Measurements from ENCODE around the gene CTDSPL.
"Not testable (repeated sequence)": the region's sequence is repeated elsewhere in the genome, so short reads cannot be mapped to it uniquely, and the experiment has no call there.

Gene CTDSPL

DNA sequence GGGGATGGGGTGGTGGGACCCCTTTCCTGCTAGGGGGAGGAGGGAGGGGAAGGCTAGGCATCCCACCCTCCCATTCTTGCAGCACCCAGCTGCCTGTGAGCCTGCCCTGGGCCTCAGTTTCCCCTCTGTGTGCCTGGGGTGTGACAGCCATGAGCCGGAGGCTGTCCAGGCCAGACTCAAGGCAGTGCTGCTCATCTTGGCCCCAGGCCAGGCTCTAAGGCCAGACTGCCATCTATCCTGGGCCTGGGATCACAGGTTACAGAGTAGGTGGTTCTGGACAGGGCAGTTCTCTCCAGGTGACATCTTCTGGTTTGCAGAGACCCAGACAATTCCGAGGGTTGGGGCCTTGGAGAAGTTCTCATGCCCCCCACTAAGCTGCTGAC is 125.6 kb downstream of the CTDSPL start:
- TF ChIP-seq, protein P1, sequence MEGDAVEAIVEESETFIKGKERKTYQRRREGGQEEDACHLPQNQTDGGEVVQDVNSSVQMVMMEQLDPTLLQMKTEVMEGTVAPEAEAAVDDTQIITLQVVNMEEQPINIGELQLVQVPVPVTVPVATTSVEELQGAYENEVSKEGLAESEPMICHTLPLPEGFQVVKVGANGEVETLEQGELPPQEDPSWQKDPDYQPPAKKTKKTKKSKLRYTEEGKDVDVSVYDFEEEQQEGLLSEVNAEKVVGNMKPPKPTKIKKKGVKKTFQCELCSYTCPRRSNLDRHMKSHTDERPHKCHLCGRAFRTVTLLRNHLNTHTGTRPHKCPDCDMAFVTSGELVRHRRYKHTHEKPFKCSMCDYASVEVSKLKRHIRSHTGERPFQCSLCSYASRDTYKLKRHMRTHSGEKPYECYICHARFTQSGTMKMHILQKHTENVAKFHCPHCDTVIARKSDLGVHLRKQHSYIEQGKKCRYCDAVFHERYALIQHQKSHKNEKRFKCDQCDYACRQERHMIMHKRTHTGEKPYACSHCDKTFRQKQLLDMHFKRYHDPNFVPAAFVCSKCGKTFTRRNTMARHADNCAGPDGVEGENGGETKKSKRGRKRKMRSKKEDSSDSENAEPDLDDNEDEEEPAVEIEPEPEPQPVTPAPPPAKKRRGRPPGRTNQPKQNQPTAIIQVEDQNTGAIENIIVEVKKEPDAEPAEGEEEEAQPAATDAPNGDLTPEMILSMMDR (conservative IDR thresholded peaks at IDR 0.05; ENCODE audit: low read depth, low read length) = no peak
- Histone ChIP-seq H3K4me3 (IDR thresholded peaks at IDR 0.05; ENCODE audit: insufficient read depth, low read depth, low read length) (no peak overlapping the region), H3K9ac (no peak overlapping the region), H3K4me1 (ENCODE audit: low read depth, poor library complexity, severe bottlenecking) (no peaks in the 10 kb centered on the region), H3K27me3 (ENCODE audit: insufficient read depth, low read depth) (no peaks in the 10 kb centered on the region), H2AFZ (ENCODE audit: low read depth) (no peak overlapping the region), H3K4me2 (no peak overlapping the region), H3K27ac (no peak overlapping the region), H3K79me2 (ENCODE audit: insufficient read depth, low read depth) (no peaks in the 10 kb centered on the region), H4K20me1 (ENCODE audit: insufficient read depth) (no peaks in the 10 kb centered on the region), H3K36me3 (ENCODE audit: insufficient read depth) (no peaks in the 10 kb centered on the region)

DNA sequence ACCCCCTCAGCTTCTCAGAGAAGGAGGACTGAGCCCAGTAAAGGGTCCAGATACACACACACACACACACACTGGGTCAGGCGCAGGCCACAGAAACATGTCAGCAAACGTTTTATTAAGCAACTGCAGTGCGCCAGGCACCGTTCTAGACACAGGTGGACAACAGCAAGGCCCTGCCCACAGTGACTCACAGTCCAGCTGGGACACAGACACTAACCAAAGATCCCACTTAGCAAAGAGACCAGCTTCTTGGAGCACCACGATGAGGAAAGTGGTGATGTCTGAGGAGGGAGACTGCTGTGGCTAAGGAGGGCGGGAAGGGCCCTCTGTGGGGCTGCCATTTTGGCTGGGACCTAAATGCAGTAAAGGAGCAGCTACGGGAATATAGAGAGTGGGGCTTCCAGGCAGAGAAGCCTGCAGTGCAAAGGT is 126.1 kb downstream of the CTDSPL start:
- Histone ChIP-seq H3K27ac (no peak overlapping the region), H3K9ac (no peak overlapping the region), H4K20me1 (ENCODE audit: insufficient read depth) (no peaks in the 10 kb centered on the region), H2AFZ (ENCODE audit: low read depth) (no peak overlapping the region), H3K4me1 (ENCODE audit: low read depth, poor library complexity, severe bottlenecking) (no peaks in the 10 kb centered on the region), H3K27me3 (ENCODE audit: insufficient read depth, low read depth) (no peaks in the 10 kb centered on the region), H3K4me2 (no peak overlapping the region), H3K4me3 (IDR thresholded peaks at IDR 0.05; ENCODE audit: insufficient read depth, low read depth, low read length) (no peak overlapping the region), H3K79me2 (ENCODE audit: insufficient read depth, low read depth) (no peaks in the 10 kb centered on the region), H3K36me3 (ENCODE audit: insufficient read depth) (no peaks in the 10 kb centered on the region)
- TF ChIP-seq, protein P1 (conservative IDR thresholded peaks at IDR 0.05; ENCODE audit: low read depth, low read length) = no peak

GRCh38 chr3:37988376-37988775 is 126.7 kb downstream of the CTDSPL start:
- not testable (repeated sequence) for H3K36me3 ChIP-seq (ENCODE audit: insufficient read depth); H3K27ac ChIP-seq; H3K4me1 ChIP-seq (ENCODE audit: low read depth, poor library complexity, severe bottlenecking); H3K27me3 ChIP-seq (ENCODE audit: insufficient read depth, low read depth); H3K9ac ChIP-seq; H3K4me3 ChIP-seq (IDR thresholded peaks at IDR 0.05; ENCODE audit: insufficient read depth, low read depth, low read length); H3K4me2 ChIP-seq; H4K20me1 ChIP-seq (ENCODE audit: insufficient read depth); H3K79me2 ChIP-seq (ENCODE audit: insufficient read depth, low read depth); H2AFZ ChIP-seq (ENCODE audit: low read depth)

DNA sequence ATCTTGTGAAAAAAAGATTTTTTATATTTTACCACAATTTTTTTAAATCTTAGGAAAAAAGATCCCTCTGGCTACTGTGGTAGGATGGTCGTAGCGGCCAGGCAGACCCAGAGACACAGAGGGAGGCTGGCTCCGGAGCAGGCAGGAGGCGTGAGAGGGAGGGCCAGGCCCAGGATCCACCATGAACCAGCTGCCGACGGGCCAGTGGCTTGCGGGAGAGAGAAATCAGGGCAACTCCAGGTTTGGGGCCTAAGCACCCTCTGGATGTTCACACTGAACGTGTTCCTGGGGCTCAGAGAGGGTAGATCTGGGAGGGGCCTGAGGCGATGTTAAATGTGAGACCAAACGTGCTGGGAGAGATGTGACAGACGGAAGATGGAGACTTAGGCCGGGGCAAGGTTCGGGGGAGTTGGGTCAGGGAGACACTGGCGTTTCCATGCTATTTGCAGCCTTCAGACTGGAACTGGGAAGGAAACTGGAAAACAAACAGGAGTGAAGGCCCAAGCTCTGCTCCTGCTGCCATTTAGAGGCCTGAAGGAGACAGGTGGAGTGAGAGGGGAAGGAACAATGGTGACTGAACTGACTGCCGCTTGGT is 127.3 kb downstream of the CTDSPL start:
- TF ChIP-seq, protein P1 (conservative IDR thresholded peaks at IDR 0.05; ENCODE audit: low read depth, low read length) = no peak
- no peak overlapping the region for H3K9ac ChIP-seq
- no peak overlapping the region for H3K4me3 ChIP-seq (IDR thresholded peaks at IDR 0.05; ENCODE audit: insufficient read depth, low read depth, low read length)
- H3K36me3 ChIP-seq (ENCODE audit: insufficient read depth) = no peaks in the 10 kb centered on the region
- H2AFZ ChIP-seq (ENCODE audit: low read depth) = no peak overlapping the region
- H3K4me2 ChIP-seq = no peak overlapping the region
- no peaks in the 10 kb centered on the region for H3K79me2 ChIP-seq (ENCODE audit: insufficient read depth, low read depth)
- no peaks in the 10 kb centered on the region for H3K27me3 ChIP-seq (ENCODE audit: insufficient read depth, low read depth)
- no peak overlapping the region for H3K27ac ChIP-seq
- H3K4me1 ChIP-seq (ENCODE audit: low read depth, poor library complexity, severe bottlenecking) = no peaks in the 10 kb centered on the region
- H4K20me1 ChIP-seq (ENCODE audit: insufficient read depth) = no peaks in the 10 kb centered on the region

GRCh38 chr3:37989821-37990480 is 128.3 kb downstream of the CTDSPL start:
- TF ChIP-seq, protein P1 (conservative IDR thresholded peaks at IDR 0.05; ENCODE audit: low read depth, low read length) = no peak
- H3K36me3 ChIP-seq (ENCODE audit: insufficient read depth) = no peaks in the 10 kb centered on the region
- H2AFZ ChIP-seq (ENCODE audit: low read depth) = no peak overlapping the region
- no peak overlapping the region for H3K27ac ChIP-seq
- no peak overlapping the region for H3K4me2 ChIP-seq
- no peak overlapping the region for H3K9ac ChIP-seq
- no peaks in the 10 kb centered on the region for H3K27me3 ChIP-seq (ENCODE audit: insufficient read depth, low read depth)
- no peak overlapping the region for H3K4me3 ChIP-seq (IDR thresholded peaks at IDR 0.05; ENCODE audit: insufficient read depth, low read depth, low read length)
- H4K20me1 ChIP-seq (ENCODE audit: insufficient read depth) = no peaks in the 10 kb centered on the region
- H3K79me2 ChIP-seq (ENCODE audit: insufficient read depth, low read depth) = no peaks in the 10 kb centered on the region
- H3K4me1 ChIP-seq (ENCODE audit: low read depth, poor library complexity, severe bottlenecking) = no peaks in the 10 kb centered on the region

Data from KMS-11 (cell line).